K562 (cell line): ENCODE results near the gene FAM227A. TPM values are rescaled to one million over a fixed set of nuclear protein-coding genes. Genes with fewer than 3 reads are reported as not detected.

Experiments used
- ATF6 ChIP-seq: sonication (generic); formaldehyde crosslinking; IDR thresholded peaks from 2 replicates; pipeline ENCODE4 v1.4.0; 2020; ENCODE audit warnings: mild to moderate bottlenecking, missing genetic modification reagents
- BRD4 ChIP-seq: fragments of 200-600 bp; sonication (generic); IDR thresholded peaks from 2 replicates; pipeline ENCODE4 v1.6.1; 2017; ENCODE audit warnings: inconsistent platforms
- ELF2 ChIP-seq: fragments of 250-450 bp; sonication (Bioruptor Pico); IDR thresholded peaks from 2 replicates; pipeline ENCODE4 v1.5.0; 2021; ENCODE audit warnings: mild to moderate bottlenecking
- FOXJ2 ChIP-seq: fragments of 200-800 bp; sonication (Bioruptor generic); IDR thresholded peaks from 2 replicates; pipeline ENCODE4 v1.6.1; 2016; ENCODE audit warnings: missing genetic modification characterization, missing compliant biosample characterization
- HOMEZ ChIP-seq: fragments of 250-450 bp; sonication (Bioruptor Pico); IDR thresholded peaks from 2 replicates; pipeline ENCODE4 v1.4.0; 2020; ENCODE audit warnings: mild to moderate bottlenecking, moderate library complexity
- MAZ ChIP-seq, 2 experiments: fragments of 450-650 bp in 1 of 2; sonication (generic) in 1 of 2; formaldehyde crosslinking; IDR thresholded peaks in 1 of 2; conservative IDR thresholded peaks in 1 of 2; 2 replicates each; pipeline versions ENCODE4 v1.4.0 to v1.5.0; 2020; ENCODE audit warnings: mild to moderate bottlenecking in 1 of 2, missing genetic modification reagents in 1 of 2
- MYC ChIP-seq, 2 experiments: fragments of 250-450 bp in 1 of 2; sonication (Bioruptor Pico) in 1 of 2; IDR thresholded peaks; 2 replicates each; pipeline versions ENCODE4 v1.5.1 to v1.6.1; 2012 to 2021; ENCODE audit warnings: low read depth in 2 of 2, borderline replicate concordance in 1 of 2, improper control_type of control experiment in 1 of 2, low read length in 1 of 2, mild to moderate bottlenecking in 1 of 2, moderate library complexity in 1 of 2
- PCBP1 ChIP-seq: fragments of 200-400 bp; formaldehyde crosslinking; IDR thresholded peaks from 2 replicates; pipeline ENCODE4 v1.6.1; 2018; ENCODE audit warnings: mild to moderate bottlenecking, low read depth, low read length; ENCODE audit not compliant: poor library complexity, severe bottlenecking
- PKNOX1 ChIP-seq: fragments of 450-650 bp; IDR thresholded peaks from 2 replicates; pipeline ENCODE4 v1.6.1; 2016
- PTBP1 ChIP-seq: fragments of 200-400 bp; formaldehyde crosslinking; IDR thresholded peaks from 2 replicates; pipeline ENCODE4 v1.6.1; 2017; ENCODE audit warnings: low read depth, low read length
- SP1 ChIP-seq: sonication (generic); formaldehyde crosslinking; IDR thresholded peaks from 2 replicates; pipeline ENCODE4 v1.8.1; 2022; ENCODE audit warnings: mild to moderate bottlenecking, missing genetic modification reagents
- TBL1XR1 ChIP-seq, 2 experiments: IDR thresholded peaks; 2 replicates each; pipeline ENCODE4 v1.6.1; 2012; ENCODE audit warnings: improper control_type of control experiment in 2 of 2, low read length in 2 of 2, mild to moderate bottlenecking in 1 of 2
- TCF7 ChIP-seq: sonication (generic); IDR thresholded peaks from 2 replicates; pipeline ENCODE4 v1.6.1; 2016; ENCODE audit warnings: antibody characterized with exemption, borderline replicate concordance
- ZKSCAN1 ChIP-seq: fragments of 150-350 bp; IDR thresholded peaks from 2 replicates; pipeline ENCODE4 v1.6.1; 2016; ENCODE audit warnings: low read depth, low read length
- ZNF609 ChIP-seq: sonication (generic); formaldehyde crosslinking; IDR thresholded peaks from 2 replicates; pipeline ENCODE4 v1.8.1; 2023; ENCODE audit warnings: missing genetic modification reagents, mild to moderate bottlenecking, borderline replicate concordance
- ZNF785 ChIP-seq: fragments of 250-450 bp; sonication (Bioruptor Pico); IDR thresholded peaks from 2 replicates; pipeline ENCODE4 v1.4.0; 2020; ENCODE audit warnings: mild to moderate bottlenecking
- polyA plus RNA-seq, 8 experiments: library from polyadenylated mRNA; depleted of rRNA in 4 of 8; stranded (reverse) in 5 of 8; unstranded in 3 of 8; fragments of >200 nt; fragmentation: Nextera tagmentation in 2 of 8; fragmentation: Illumina TruSeq in 1 of 8; extraction: Ambion mirVana in 2 of 8; extraction: Trizol in 1 of 8; gene quantifications; 2 replicates each; pipeline versions ENCODE4 v1.2.1 to v1.2.3, GENCODE V29; 2011 to 2014; ENCODE audit warnings: inconsistent platforms in 1 of 8, missing spikeins in 1 of 8
- total RNA-seq, 7 experiments: library from RNA; depleted of rRNA in 6 of 7; stranded (reverse); fragments of >200 nt in 6 of 7; fragmentation: Illumina TruSeq in 2 of 7; extraction: Trizol in 2 of 7; gene quantifications; 2 replicates each; pipeline versions ENCODE4 v1.2.1 to v1.2.3, GENCODE V29; 2011 to 2021; ENCODE audit warnings: low replicate concordance in 1 of 7

Gene FAM227A
- total and polyA plus RNA-seq, 9 of the 15 experiments (the other 6 are each of a cell fraction or from before 2014, with no cell fraction given): 0.10 to 2.2 (median 0.83) TPM

- TF ChIP-seq HOMEZ (CRISPR knock-in tag) (no peak), ZNF785 (CRISPR knock-in tag) (no peak), PTBP1 (no peak), TCF7 (no peak), TBL1XR1 (IDR thresholded peaks at IDR 0.05; ENCODE audit: low read length in 2 of 2) (peak in 1 of 2 experiments; percentile 26; a peak in 1 of 4 replicates), PCBP1 (no peak), ZNF609 (CRISPR knock-in tag) (no peak), SP1 (CRISPR knock-in tag) (peak; percentile 88), BRD4 (no peak), ATF6 (CRISPR knock-in tag) (peak; percentile 32; the same call in 1 of the 2 replicates), MAZ (CRISPR knock-in tag; conservative IDR thresholded peaks at IDR 0.05 in 1 of 2, IDR thresholded peaks at IDR 0.05 in 1 of 2) (peak in 1 of 2 experiments; percentile 80; a peak in 2 of 4 replicates), FOXJ2 (no peak), MYC (IDR thresholded peaks at IDR 0.05; ENCODE audit: low read depth, low read length) (peak; percentile 61), MYC (CRISPR knock-in tag; IDR thresholded peaks at IDR 0.05; ENCODE audit: borderline replicate concordance, low read depth) (no peak), PKNOX1 (peak; percentile 100), ZKSCAN1 (no peak), ELF2 (no peak)
Measured at GRCh38 chr22:38705235-38706100, 49.3 kb upstream of the FAM227A start, which contains the start of gene GTPBP1 (continued).
